HG03521 (cell line): Measurements from ENCODE around the gene TAGLN2.

Experiments used
- ATAC-seq: cut with Tn5 transposase; IDR thresholded peaks from one replicate; pipeline ENCODE4 v1.9.1; 2021; ENCODE audit warnings: mild to moderate bottlenecking, moderate library complexity; ENCODE audit not compliant: unreplicated experiment

The TAGLN2 gene

GRCh38 chr1:159924791-159925718 is at the start of gene TAGLN2:
Gene TAGLN2 (minus strand): TSS chr1:159925507. CDS start chr1:159920509, 4,998 bp downstream.
- ATAC-seq: peak; percentile 47

GRCh38 chr1:159974350-159974965 is 49.2 kb upstream of the TAGLN2 start:
- ATAC-seq: no peak

- ATAC-seq: no peak
Observed at GRCh38 chr1:159973350-159973940, 48.1 kb upstream of the TAGLN2 start.

- no peak for ATAC-seq
Observed at GRCh38 chr1:159972443-159973205, 47.3 kb upstream of the TAGLN2 start.

- ATAC-seq: no peak
Observed at GRCh38 chr1:159970932-159971342, 45.6 kb upstream of the TAGLN2 start.

GRCh38 chr1:159968901-159969300 is 43.6 kb upstream of the TAGLN2 start:
- no peak for ATAC-seq

GRCh38 chr1:159965263-159965662 is 40.0 kb upstream of the TAGLN2 start:
- no peak for ATAC-seq

GRCh38 chr1:159964144-159964543 is 38.8 kb upstream of the TAGLN2 start:
- ATAC-seq: no peak

GRCh38 chr1:159962176-159962575 is 36.9 kb upstream of the TAGLN2 start:
- no peak for ATAC-seq

- ATAC-seq: no peak
Observed at GRCh38 chr1:159961636-159962035, 36.3 kb upstream of the TAGLN2 start.

- ATAC-seq: no peak
Observed at GRCh38 chr1:159960721-159961381, 35.5 kb upstream of the TAGLN2 start.

- ATAC-seq: no peak
Observed at GRCh38 chr1:159959451-159959850, 34.1 kb upstream of the TAGLN2 start.

GRCh38 chr1:159958719-159959380 is 33.5 kb upstream of the TAGLN2 start:
- ATAC-seq: no peak

- ATAC-seq: no peak
Observed at GRCh38 chr1:159957824-159958268, 32.5 kb upstream of the TAGLN2 start.

- no peak for ATAC-seq
Observed at GRCh38 chr1:159955456-159955855, 30.1 kb upstream of the TAGLN2 start.

- no peak for ATAC-seq
Observed at GRCh38 chr1:159953536-159954515, 28.5 kb upstream of the TAGLN2 start, which contains the start of gene SLAMF9. Gene SLAMF9 (minus strand): TSS chr1:159954237. CDS start chr1:159954137, 100 bp downstream.

- no peak for ATAC-seq
Observed at GRCh38 chr1:159952932-159953331, 27.6 kb upstream of the TAGLN2 start.

- ATAC-seq: no peak
Observed at GRCh38 chr1:159951551-159951950, 26.2 kb upstream of the TAGLN2 start.

- no peak for ATAC-seq
Observed at GRCh38 chr1:159951016-159951415, 25.7 kb upstream of the TAGLN2 start.
